ENCODE data around the gene LCNL1.

Gene LCNL1

GRCh38 chr9:136941231-136942111 lies 41.3 kb upstream of the LCNL1 start:
- Histone ChIP-seq H3K9ac (ENCODE audit: low read length) (no peak overlapping the region), H2AFZ (ENCODE audit: insufficient read depth, low read length, poor library complexity) (no peak overlapping the region), H4K91ac (ENCODE audit: low read depth, low read length) (no peak overlapping the region), H3K4me1 (ENCODE audit: control insufficient read depth in 1 of 2, insufficient read depth in 2 of 2, low read length in 2 of 2) (peaks cover 8 to 14% of the 10 kb centered on the region in 2 experiments), H3K14ac (ENCODE audit: low read length) (no peak overlapping the region), H3K4me2 (ENCODE audit: low read length) (no peak overlapping the region), H2BK120ac (ENCODE audit: insufficient read depth, low read length, poor library complexity) (no peak overlapping the region), H2BK12ac (ENCODE audit: low read length) (no peak overlapping the region), H3K27me3 (ENCODE audit: insufficient read depth, low read length) (no peaks in the 10 kb centered on the region), H2BK5ac (ENCODE audit: low read depth, low read length, poor library complexity) (no peak overlapping the region), H3K36me3 (ENCODE audit: control insufficient read depth in 1 of 2, insufficient read depth in 2 of 2, low read length in 2 of 2) (peaks cover 49 to 51% of the 10 kb centered on the region in 2 experiments), H3K4me3 (ENCODE audit: low read depth, low read length) (peak overlapping the region; percentile 39), H4K12ac (ENCODE audit: low read depth, low read length) (no peak overlapping the region), H2AK5ac (ENCODE audit: low read length) (no peak overlapping the region), H3K79me2 (ENCODE audit: control insufficient read depth, insufficient read depth, low read length, poor library complexity) (peaks cover 13% of the 10 kb centered on the region), H4K8ac (ENCODE audit: low read depth, low read length) (no peak overlapping the region), H3K79me1 (ENCODE audit: low read length) (peaks cover 11% of the 10 kb centered on the region), H3K18ac (ENCODE audit: low read length) (no peak overlapping the region), H3K23ac (ENCODE audit: low read length) (no peak overlapping the region), H3K9me3 (ENCODE audit: insufficient read depth, low read depth, low read length) (peaks cover 4% of the 10 kb centered on the region), H3K27ac (ENCODE audit: low read depth, low read length) (no peak overlapping the region), H3K4ac (ENCODE audit: low read depth, low read length) (no peak overlapping the region)
- no CpG with 5 or more reads among the region's 55 CpGs for WGBS (ENCODE audit: extremely low coverage, insufficient coverage, insufficient read length)
- no peak for DNase-seq

- Histone ChIP-seq H2AK5ac (ENCODE audit: low read length) (no peak overlapping the region), H3K79me2 (ENCODE audit: control insufficient read depth, insufficient read depth, low read length, poor library complexity) (peaks cover 13% of the 10 kb centered on the region), H3K79me1 (ENCODE audit: low read length) (peaks cover 11% of the 10 kb centered on the region), H3K18ac (ENCODE audit: low read length) (no peak overlapping the region), H4K12ac (ENCODE audit: low read depth, low read length) (no peak overlapping the region), H4K91ac (ENCODE audit: low read depth, low read length) (no peak overlapping the region), H3K36me3 (ENCODE audit: control insufficient read depth in 1 of 2, insufficient read depth in 2 of 2, low read length in 2 of 2) (peaks cover 49 to 50% of the 10 kb centered on the region in 2 experiments), H3K4me2 (ENCODE audit: low read length) (peak overlapping the region; percentile 77), H2BK5ac (ENCODE audit: low read depth, low read length, poor library complexity) (no peak overlapping the region), H3K14ac (ENCODE audit: low read length) (no peak overlapping the region), H3K9me3 (ENCODE audit: insufficient read depth, low read depth, low read length) (peaks cover 4% of the 10 kb centered on the region), H3K9ac (ENCODE audit: low read length) (no peak overlapping the region), H2BK120ac (ENCODE audit: insufficient read depth, low read length, poor library complexity) (no peak overlapping the region), H2AFZ (ENCODE audit: insufficient read depth, low read length, poor library complexity) (no peak overlapping the region), H3K4me1 (ENCODE audit: control insufficient read depth in 1 of 2, insufficient read depth in 2 of 2, low read length in 2 of 2) (peaks cover 8 to 14% of the 10 kb centered on the region in 2 experiments), H3K27me3 (ENCODE audit: insufficient read depth, low read length) (no peaks in the 10 kb centered on the region), H3K27ac (ENCODE audit: low read depth, low read length) (no peak overlapping the region), H4K8ac (ENCODE audit: low read depth, low read length) (no peak overlapping the region), H2BK12ac (ENCODE audit: low read length) (no peak overlapping the region), H3K4me3 (ENCODE audit: low read depth, low read length) (no peak overlapping the region), H3K4ac (ENCODE audit: low read depth, low read length) (no peak overlapping the region), H3K23ac (ENCODE audit: low read length) (no peak overlapping the region)
- WGBS (ENCODE audit: extremely low coverage, insufficient coverage, insufficient read length), result no CpG with 5 or more reads among the region's 60 CpGs
- no peak for DNase-seq
Measured at GRCh38 chr9:136942112-136942880, 40.5 kb upstream of the LCNL1 start.

GRCh38 chr9:136942881-136943230 lies 39.9 kb upstream of the LCNL1 start:
- Histone ChIP-seq H3K79me1 (ENCODE audit: low read length) (peaks cover 11% of the 10 kb centered on the region), H3K4me2 (ENCODE audit: low read length) (peak overlapping the region; percentile 77), H3K4me1 (ENCODE audit: control insufficient read depth in 1 of 2, insufficient read depth in 2 of 2, low read length in 2 of 2) (peaks cover 8 to 14% of the 10 kb centered on the region in 2 experiments), H3K23ac (ENCODE audit: low read length) (no peak overlapping the region), H3K14ac (ENCODE audit: low read length) (no peak overlapping the region), H2AFZ (ENCODE audit: insufficient read depth, low read length, poor library complexity) (no peak overlapping the region), H3K27me3 (ENCODE audit: insufficient read depth, low read length) (no peaks in the 10 kb centered on the region), H4K91ac (ENCODE audit: low read depth, low read length) (peak overlapping the region; percentile 98), H4K8ac (ENCODE audit: low read depth, low read length) (no peak overlapping the region), H4K12ac (ENCODE audit: low read depth, low read length) (no peak overlapping the region), H2BK12ac (ENCODE audit: low read length) (no peak overlapping the region), H2BK5ac (ENCODE audit: low read depth, low read length, poor library complexity) (no peak overlapping the region), H3K18ac (ENCODE audit: low read length) (peak overlapping the region; percentile 10), H3K4me3 (ENCODE audit: low read depth, low read length) (no peak overlapping the region), H3K4ac (ENCODE audit: low read depth, low read length) (peak overlapping the region; percentile 87), H3K9ac (ENCODE audit: low read length) (no peak overlapping the region), H3K79me2 (ENCODE audit: control insufficient read depth, insufficient read depth, low read length, poor library complexity) (peaks cover 13% of the 10 kb centered on the region), H3K9me3 (ENCODE audit: insufficient read depth, low read depth, low read length) (peaks cover 4% of the 10 kb centered on the region), H3K36me3 (ENCODE audit: control insufficient read depth in 1 of 2, insufficient read depth in 2 of 2, low read length in 2 of 2) (peaks cover 43 to 45% of the 10 kb centered on the region in 2 experiments), H3K27ac (ENCODE audit: low read depth, low read length) (peak overlapping the region; percentile 6), H2AK5ac (ENCODE audit: low read length) (no peak overlapping the region), H2BK120ac (ENCODE audit: insufficient read depth, low read length, poor library complexity) (no peak overlapping the region)
- DNase-seq, result no peak
- no CpG with 5 or more reads among the region's 16 CpGs for WGBS (ENCODE audit: extremely low coverage, insufficient coverage, insufficient read length)

GRCh38 chr9:136943291-136944211 lies 39.2 kb upstream of the LCNL1 start:
- peak overlapping the region; percentile 2 for H3K23ac ChIP-seq (ENCODE audit: low read length)
- H2BK5ac ChIP-seq (ENCODE audit: low read depth, low read length, poor library complexity), result peak overlapping the region; percentile 90
- DNase-seq, result peak in 1 of 2 donors; percentile 40
- H3K4me1 ChIP-seq (ENCODE audit: control insufficient read depth in 1 of 2, insufficient read depth in 2 of 2, low read length in 2 of 2), result peaks cover 8 to 11% of the 10 kb centered on the region in 2 experiments
- peak overlapping the region; percentile 72 for H2AK5ac ChIP-seq (ENCODE audit: low read length)
- H3K27ac ChIP-seq (ENCODE audit: low read depth, low read length), result peak overlapping the region; percentile 80
- H3K14ac ChIP-seq (ENCODE audit: low read length), result peak overlapping the region; percentile 96
- peak overlapping the region; percentile 87 for H3K4ac ChIP-seq (ENCODE audit: low read depth, low read length)
- peak overlapping the region; percentile 62 for H2BK120ac ChIP-seq (ENCODE audit: insufficient read depth, low read length, poor library complexity)
- peak overlapping the region; percentile 96 for H3K9ac ChIP-seq (ENCODE audit: low read length)
- peak overlapping the region; percentile 87 for H3K18ac ChIP-seq (ENCODE audit: low read length)
- peak overlapping the region; percentile 98 for H3K4me3 ChIP-seq (ENCODE audit: low read depth, low read length)
- peak overlapping the region; percentile 88 for H4K12ac ChIP-seq (ENCODE audit: low read depth, low read length)
- peak overlapping the region; percentile 98 for H4K91ac ChIP-seq (ENCODE audit: low read depth, low read length)
- H3K79me1 ChIP-seq (ENCODE audit: low read length), result peaks cover 11% of the 10 kb centered on the region
- no peaks in the 10 kb centered on the region for H3K27me3 ChIP-seq (ENCODE audit: insufficient read depth, low read length)
- peaks cover 43 to 44% of the 10 kb centered on the region in 2 experiments for H3K36me3 ChIP-seq (ENCODE audit: control insufficient read depth in 1 of 2, insufficient read depth in 2 of 2, low read length in 2 of 2)
- H3K4me2 ChIP-seq (ENCODE audit: low read length), result peak overlapping the region; percentile 77
- peaks cover 13% of the 10 kb centered on the region for H3K79me2 ChIP-seq (ENCODE audit: control insufficient read depth, insufficient read depth, low read length, poor library complexity)
- peak overlapping the region; percentile 79 for H2AFZ ChIP-seq (ENCODE audit: insufficient read depth, low read length, poor library complexity)
- H4K8ac ChIP-seq (ENCODE audit: low read depth, low read length), result peak overlapping the region; percentile 89
- peaks cover 4% of the 10 kb centered on the region for H3K9me3 ChIP-seq (ENCODE audit: insufficient read depth, low read depth, low read length)
- no peak overlapping the region for H2BK12ac ChIP-seq (ENCODE audit: low read length)
- WGBS (ENCODE audit: extremely low coverage, insufficient coverage, insufficient read length), result no CpG with 5 or more reads among the region's 61 CpGs

Data from trophoblast cell (in vitro differentiated cells and primary cell).